ENCODE measurements around the gene DNAI4.
"Not testable (repeated sequence)": the region's sequence is repeated elsewhere in the genome, so short reads cannot be mapped to it uniquely, and the experiment has no call there.

The DNAI4 gene

DNA sequence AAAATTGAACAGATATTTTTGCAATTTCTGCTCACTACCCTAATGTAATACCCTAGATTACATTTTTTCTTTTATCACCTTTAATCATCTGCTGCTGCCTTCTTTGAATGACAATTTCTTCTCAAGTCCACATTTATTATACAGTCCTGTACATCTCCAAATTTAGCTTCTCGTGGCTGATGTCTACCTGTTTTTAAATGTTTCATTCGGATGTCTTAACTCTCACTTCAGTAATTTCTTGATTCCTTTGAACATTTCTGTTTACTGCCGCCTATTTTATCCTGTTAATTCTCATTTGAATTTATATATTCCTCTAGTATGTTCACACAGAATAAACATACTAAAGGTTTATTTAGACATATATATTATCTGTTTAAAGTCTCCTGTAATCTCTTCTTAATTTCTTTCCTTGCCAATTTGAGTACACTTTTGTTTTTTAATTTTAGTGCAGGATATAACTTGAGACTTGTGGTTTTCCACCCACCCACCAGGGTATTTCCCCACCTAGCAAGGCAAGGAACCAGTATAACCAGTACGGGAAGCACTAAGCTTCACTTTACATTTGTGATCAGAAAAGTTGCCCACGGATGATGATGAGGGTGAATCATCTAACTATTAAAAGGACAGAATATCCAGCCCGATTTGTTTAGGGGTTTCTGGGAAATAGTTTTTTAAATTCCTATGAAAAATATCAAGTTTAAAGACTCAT lies 136.3 kb downstream of the DNAI4 start:
- no peak overlapping the region for H3K9ac ChIP-seq (ENCODE audit: insufficient read length, low read depth)
- no peaks in the 10 kb centered on the region for H3K4me1 ChIP-seq (ENCODE audit: insufficient read depth, insufficient read length)
- DNase-seq (ENCODE audit: low read depth, low spot score) = no peak
- no peaks in the 10 kb centered on the region for H3K9me3 ChIP-seq (ENCODE audit: insufficient read depth, low read length)
- no peaks in the 10 kb centered on the region for H3K36me3 ChIP-seq (ENCODE audit: insufficient read depth, insufficient read length, low read length)
- no peaks in the 10 kb centered on the region for H3K27me3 ChIP-seq (ENCODE audit: insufficient read depth, insufficient read length)
- TF ChIP-seq YY1 (IDR thresholded peaks at IDR 0.05; ENCODE audit: insufficient read depth, insufficient read length) = no peak
- no peak for TF ChIP-seq ZNF274 (IDR thresholded peaks at IDR 0.05; ENCODE audit: low read depth, low read length)
- TF ChIP-seq SUZ12 (IDR thresholded peaks at IDR 0.05; ENCODE audit: extremely low read depth, insufficient read depth, insufficient read length) = no peak
- H3K4me3 ChIP-seq (ENCODE audit: insufficient read length, low read depth) = no peak overlapping the region

DNA sequence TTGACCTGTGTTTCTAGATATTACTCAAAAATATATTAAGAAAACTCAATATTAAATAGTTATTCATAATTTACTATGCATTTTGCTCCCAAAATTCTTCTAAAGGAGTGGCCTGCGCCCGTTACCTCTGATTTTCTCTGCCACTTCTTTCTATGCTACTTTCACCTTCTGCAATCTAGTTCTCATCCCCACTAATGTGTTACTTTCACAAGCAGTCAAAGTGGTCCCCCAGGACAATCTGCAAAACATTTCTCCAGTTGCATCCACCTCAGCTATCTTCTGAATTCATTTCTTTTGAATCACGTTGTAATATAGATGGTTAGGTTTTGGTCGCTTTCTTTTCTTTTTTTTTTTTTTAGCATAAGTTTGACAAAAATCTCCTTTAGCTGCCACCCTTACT lies 137.0 kb downstream of the DNAI4 start:
- no peak overlapping the region for H3K4me3 ChIP-seq (ENCODE audit: insufficient read length, low read depth)
- TF ChIP-seq SUZ12 (IDR thresholded peaks at IDR 0.05; ENCODE audit: extremely low read depth, insufficient read depth, insufficient read length) (no peak), ZNF274 (IDR thresholded peaks at IDR 0.05; ENCODE audit: low read depth, low read length) (no peak), YY1 (IDR thresholded peaks at IDR 0.05; ENCODE audit: insufficient read depth, insufficient read length) (no peak)
- no peak overlapping the region for H3K9ac ChIP-seq (ENCODE audit: insufficient read length, low read depth)
- no peaks in the 10 kb centered on the region for H3K36me3 ChIP-seq (ENCODE audit: insufficient read depth, insufficient read length, low read length)
- no peaks in the 10 kb centered on the region for H3K9me3 ChIP-seq (ENCODE audit: insufficient read depth, low read length)
- H3K27me3 ChIP-seq (ENCODE audit: insufficient read depth, insufficient read length) = no peaks in the 10 kb centered on the region
- DNase-seq (ENCODE audit: low read depth, low spot score) = no peak
- H3K4me1 ChIP-seq (ENCODE audit: insufficient read depth, insufficient read length) = no peaks in the 10 kb centered on the region

DNA sequence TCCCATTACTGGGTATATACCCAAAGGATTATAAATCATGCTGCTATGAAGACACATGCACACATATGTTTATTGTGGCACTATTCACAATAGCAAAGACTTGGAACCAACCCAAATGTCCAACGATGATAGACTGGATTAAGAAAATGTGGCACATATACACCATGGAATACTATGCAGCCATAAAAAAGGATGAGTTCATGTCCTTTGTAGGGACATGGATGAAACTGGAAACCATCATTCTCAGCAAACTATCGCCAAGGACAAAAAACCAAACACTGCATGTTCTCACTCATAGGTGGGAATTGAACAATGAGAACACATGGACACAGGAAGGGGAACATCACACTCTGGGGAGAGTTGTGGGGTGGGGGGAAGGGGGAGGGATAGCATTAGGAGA lies 138.9 kb downstream of the DNAI4 start:
- H3K27me3 ChIP-seq (ENCODE audit: insufficient read depth, insufficient read length); H3K4me1 ChIP-seq (ENCODE audit: insufficient read depth, insufficient read length); H3K4me3 ChIP-seq (ENCODE audit: insufficient read length, low read depth); DNase-seq (ENCODE audit: low read depth, low spot score); H3K36me3 ChIP-seq (ENCODE audit: insufficient read depth, insufficient read length, low read length); H3K9me3 ChIP-seq (ENCODE audit: insufficient read depth, low read length); H3K9ac ChIP-seq (ENCODE audit: insufficient read length, low read depth): not testable (repeated sequence)

DNA sequence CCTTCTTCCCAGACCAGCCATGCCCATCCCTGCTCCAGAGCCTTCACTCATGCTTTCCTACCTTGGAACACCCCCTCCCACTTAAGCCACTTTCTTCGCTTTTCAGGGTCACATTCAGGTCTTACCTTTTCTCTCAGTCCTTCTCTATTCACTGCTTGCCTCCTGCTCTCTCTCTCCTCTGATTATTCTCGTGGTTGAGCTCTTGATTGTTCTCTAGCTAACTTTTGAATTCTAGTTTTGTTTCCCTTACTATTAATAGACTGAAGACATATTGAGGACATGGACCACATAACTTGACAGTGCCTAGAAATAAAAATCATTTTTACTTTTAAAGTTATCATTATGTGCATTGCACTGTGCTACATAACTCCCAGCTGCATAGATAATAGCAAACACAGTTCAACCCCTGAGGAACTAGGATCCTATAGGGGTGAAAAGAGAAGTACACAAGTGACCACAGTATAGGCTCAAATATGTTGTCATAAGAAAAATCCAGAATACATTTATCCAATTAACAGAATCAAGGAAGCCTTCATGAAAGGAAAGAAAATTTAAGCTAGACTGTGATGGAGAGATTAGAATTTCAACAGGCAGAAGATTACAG lies 145.1 kb downstream of the DNAI4 start:
- Histone ChIP-seq H3K4me1 (ENCODE audit: insufficient read depth, insufficient read length) (no peaks in the 10 kb centered on the region), H3K27me3 (ENCODE audit: insufficient read depth, insufficient read length) (no peaks in the 10 kb centered on the region), H3K4me3 (ENCODE audit: insufficient read length, low read depth) (no peak overlapping the region), H3K9me3 (ENCODE audit: insufficient read depth, low read length) (peaks cover 12% of the 10 kb centered on the region), H3K9ac (ENCODE audit: insufficient read length, low read depth) (no peak overlapping the region), H3K36me3 (ENCODE audit: insufficient read depth, insufficient read length, low read length) (no peaks in the 10 kb centered on the region)
- TF ChIP-seq YY1 (IDR thresholded peaks at IDR 0.05; ENCODE audit: insufficient read depth, insufficient read length) = no peak
- TF ChIP-seq ZNF274 (IDR thresholded peaks at IDR 0.05; ENCODE audit: low read depth, low read length) = no peak
- no peak for TF ChIP-seq SUZ12 (IDR thresholded peaks at IDR 0.05; ENCODE audit: extremely low read depth, insufficient read depth, insufficient read length)
- DNase-seq (ENCODE audit: low read depth, low spot score) = no peak

DNA sequence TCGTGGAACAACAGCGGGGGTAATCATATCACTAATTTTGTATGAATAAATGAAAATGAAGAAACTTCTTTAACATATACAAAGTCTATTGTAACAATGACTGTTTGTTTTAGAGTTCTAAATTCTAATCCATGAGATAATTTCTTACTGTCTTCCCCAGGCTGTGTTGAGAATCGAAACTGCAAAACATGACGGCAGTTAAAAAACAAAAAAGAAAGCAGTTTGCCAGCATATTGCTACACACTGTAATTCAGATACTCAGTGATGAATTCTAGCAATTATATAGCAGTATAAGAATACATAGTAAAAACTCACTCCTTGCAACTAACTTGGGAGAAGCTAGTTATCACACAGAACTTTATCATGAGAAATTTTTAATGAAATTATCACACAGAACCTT lies 145.7 kb downstream of the DNAI4 start:
- peaks cover 12% of the 10 kb centered on the region for H3K9me3 ChIP-seq (ENCODE audit: insufficient read depth, low read length)
- no peak overlapping the region for H3K4me3 ChIP-seq (ENCODE audit: insufficient read length, low read depth)
- no peak for DNase-seq (ENCODE audit: low read depth, low spot score)
- H3K9ac ChIP-seq (ENCODE audit: insufficient read length, low read depth) = no peak overlapping the region
- no peaks in the 10 kb centered on the region for H3K36me3 ChIP-seq (ENCODE audit: insufficient read depth, insufficient read length, low read length)
- no peaks in the 10 kb centered on the region for H3K27me3 ChIP-seq (ENCODE audit: insufficient read depth, insufficient read length)
- H3K4me1 ChIP-seq (ENCODE audit: insufficient read depth, insufficient read length) = no peaks in the 10 kb centered on the region
- no peak for TF ChIP-seq ZNF274 (IDR thresholded peaks at IDR 0.05; ENCODE audit: low read depth, low read length)
- TF ChIP-seq YY1 (IDR thresholded peaks at IDR 0.05; ENCODE audit: insufficient read depth, insufficient read length) = no peak

DNA sequence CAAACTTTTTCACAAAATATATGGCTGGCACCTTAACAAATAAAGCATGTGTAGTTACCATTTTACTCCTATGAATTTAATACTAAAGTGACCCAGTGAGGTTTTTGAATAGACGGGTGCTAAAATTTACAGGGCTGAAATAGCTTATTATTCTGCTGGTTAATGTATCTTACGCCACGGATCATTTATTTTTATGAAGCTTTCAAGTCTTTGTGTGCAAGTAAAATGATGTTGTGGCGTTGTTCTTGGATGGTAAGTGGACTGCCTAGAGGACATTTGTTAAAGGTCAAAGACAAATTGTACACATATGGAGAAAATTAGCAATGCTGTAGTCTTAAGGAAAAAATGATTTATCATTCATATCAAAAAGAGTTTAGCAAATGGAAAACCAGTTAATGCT lies 146.4 kb downstream of the DNAI4 start:
- no peak for DNase-seq (ENCODE audit: low read depth, low spot score)
- Histone ChIP-seq H3K4me1 (ENCODE audit: insufficient read depth, insufficient read length) (no peaks in the 10 kb centered on the region), H3K27me3 (ENCODE audit: insufficient read depth, insufficient read length) (no peaks in the 10 kb centered on the region), H3K4me3 (ENCODE audit: insufficient read length, low read depth) (no peak overlapping the region), H3K36me3 (ENCODE audit: insufficient read depth, insufficient read length, low read length) (no peaks in the 10 kb centered on the region), H3K9me3 (ENCODE audit: insufficient read depth, low read length) (peaks cover 12% of the 10 kb centered on the region), H3K9ac (ENCODE audit: insufficient read length, low read depth) (no peak overlapping the region)
- TF ChIP-seq SUZ12 (IDR thresholded peaks at IDR 0.05; ENCODE audit: extremely low read depth, insufficient read depth, insufficient read length) = no peak
- no peak for TF ChIP-seq ZNF274 (IDR thresholded peaks at IDR 0.05; ENCODE audit: low read depth, low read length)

DNA sequence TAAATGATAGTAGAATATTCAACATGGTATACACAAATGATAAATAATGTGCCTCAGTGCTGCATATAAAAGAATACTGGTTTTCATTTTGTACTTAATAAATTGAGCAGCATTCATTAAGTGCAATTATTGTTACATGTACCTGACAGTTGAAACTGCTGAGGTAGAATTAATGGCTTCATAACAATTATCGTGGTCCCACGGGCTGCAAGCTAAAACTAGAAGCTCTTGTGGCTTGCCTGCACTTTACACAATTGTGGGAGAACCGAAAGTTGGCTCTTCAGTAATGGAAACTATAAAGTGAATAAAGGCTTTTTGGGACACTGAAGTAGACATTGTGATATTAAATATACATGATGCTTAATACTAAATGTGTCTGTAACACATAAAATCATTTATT lies 146.8 kb downstream of the DNAI4 start:
- TF ChIP-seq SUZ12 (IDR thresholded peaks at IDR 0.05; ENCODE audit: extremely low read depth, insufficient read depth, insufficient read length) = no peak
- TF ChIP-seq YY1 (IDR thresholded peaks at IDR 0.05; ENCODE audit: insufficient read depth, insufficient read length) = no peak
- no peak for TF ChIP-seq ZNF274 (IDR thresholded peaks at IDR 0.05; ENCODE audit: low read depth, low read length)
- Histone ChIP-seq H3K27me3 (ENCODE audit: insufficient read depth, insufficient read length) (no peaks in the 10 kb centered on the region), H3K36me3 (ENCODE audit: insufficient read depth, insufficient read length, low read length) (no peaks in the 10 kb centered on the region), H3K9me3 (ENCODE audit: insufficient read depth, low read length) (peaks cover 12% of the 10 kb centered on the region), H3K9ac (ENCODE audit: insufficient read length, low read depth) (no peak overlapping the region), H3K4me1 (ENCODE audit: insufficient read depth, insufficient read length) (no peaks in the 10 kb centered on the region), H3K4me3 (ENCODE audit: insufficient read length, low read depth) (no peak overlapping the region)
- DNase-seq (ENCODE audit: low read depth, low spot score) = no peak

Measured in NT2/D1 (cell line).